ENCODE measurements around the gene NFIA.

NFIA gene

GRCh38 chr1:61207416-61207815 is 125.1 kb downstream of the NFIA start:
- no peak overlapping the region for H4K8ac ChIP-seq (ENCODE audit: low read depth, low read length)
- H3K36me3 ChIP-seq (ENCODE audit: control insufficient read depth in 1 of 2, insufficient read depth in 2 of 2, low read length in 2 of 2) = no peaks in the 10 kb centered on the region
- no peak overlapping the region for H4K91ac ChIP-seq (ENCODE audit: low read depth, low read length)
- H3K27ac ChIP-seq (ENCODE audit: low read depth, low read length) = no peak overlapping the region
- H4K12ac ChIP-seq (ENCODE audit: low read depth, low read length) = no peak overlapping the region
- H3K18ac ChIP-seq (ENCODE audit: low read length) = no peak overlapping the region
- no peak overlapping the region for H3K23ac ChIP-seq (ENCODE audit: low read length)
- DNase-seq = no peak
- H3K79me2 ChIP-seq (ENCODE audit: control insufficient read depth, insufficient read depth, low read length, poor library complexity) = no peaks in the 10 kb centered on the region
- H3K9ac ChIP-seq (ENCODE audit: low read length) = no peak overlapping the region
- H2BK12ac ChIP-seq (ENCODE audit: low read length) = no peak overlapping the region
- no peak overlapping the region for H3K4ac ChIP-seq (ENCODE audit: low read depth, low read length)
- no peak overlapping the region for H2AFZ ChIP-seq (ENCODE audit: insufficient read depth, low read length, poor library complexity)
- no peaks in the 10 kb centered on the region for H3K9me3 ChIP-seq (ENCODE audit: insufficient read depth, low read depth, low read length)
- no peak overlapping the region for H2AK5ac ChIP-seq (ENCODE audit: low read length)
- no peak overlapping the region for H3K4me2 ChIP-seq (ENCODE audit: low read length)
- no peak overlapping the region for H2BK5ac ChIP-seq (ENCODE audit: low read depth, low read length, poor library complexity)
- H3K4me1 ChIP-seq (ENCODE audit: control insufficient read depth in 1 of 2, insufficient read depth in 2 of 2, low read length in 2 of 2) = no peaks in the 10 kb centered on the region
- H2BK120ac ChIP-seq (ENCODE audit: insufficient read depth, low read length, poor library complexity) = no peak overlapping the region
- WGBS (ENCODE audit: extremely low coverage, insufficient coverage, insufficient read length) = no CpG with 5 or more reads among the region's 5 CpGs
- no peak overlapping the region for H3K4me3 ChIP-seq (ENCODE audit: low read depth, low read length)
- H3K79me1 ChIP-seq (ENCODE audit: low read length) = no peaks in the 10 kb centered on the region
- no peak overlapping the region for H3K14ac ChIP-seq (ENCODE audit: low read length)
- no peaks in the 10 kb centered on the region for H3K27me3 ChIP-seq (ENCODE audit: insufficient read depth, low read length)

GRCh38 chr1:61208172-61208571 is 125.8 kb downstream of the NFIA start:
- Histone ChIP-seq H3K9ac (ENCODE audit: low read length) (no peak overlapping the region), H3K18ac (ENCODE audit: low read length) (no peak overlapping the region), H3K27me3 (ENCODE audit: insufficient read depth, low read length) (no peaks in the 10 kb centered on the region), H3K4me3 (ENCODE audit: low read depth, low read length) (no peak overlapping the region), H4K8ac (ENCODE audit: low read depth, low read length) (no peak overlapping the region), H4K91ac (ENCODE audit: low read depth, low read length) (no peak overlapping the region), H2BK12ac (ENCODE audit: low read length) (no peak overlapping the region), H3K4me1 (ENCODE audit: control insufficient read depth in 1 of 2, insufficient read depth in 2 of 2, low read length in 2 of 2) (no peaks in the 10 kb centered on the region), H3K79me2 (ENCODE audit: control insufficient read depth, insufficient read depth, low read length, poor library complexity) (no peaks in the 10 kb centered on the region), H3K27ac (ENCODE audit: low read depth, low read length) (no peak overlapping the region), H4K12ac (ENCODE audit: low read depth, low read length) (no peak overlapping the region), H3K36me3 (ENCODE audit: control insufficient read depth in 1 of 2, insufficient read depth in 2 of 2, low read length in 2 of 2) (no peaks in the 10 kb centered on the region), H2AFZ (ENCODE audit: insufficient read depth, low read length, poor library complexity) (no peak overlapping the region), H3K9me3 (ENCODE audit: insufficient read depth, low read depth, low read length) (no peaks in the 10 kb centered on the region), H3K79me1 (ENCODE audit: low read length) (no peaks in the 10 kb centered on the region), H2AK5ac (ENCODE audit: low read length) (no peak overlapping the region), H2BK120ac (ENCODE audit: insufficient read depth, low read length, poor library complexity) (no peak overlapping the region), H3K23ac (ENCODE audit: low read length) (no peak overlapping the region), H3K4ac (ENCODE audit: low read depth, low read length) (no peak overlapping the region), H3K14ac (ENCODE audit: low read length) (no peak overlapping the region), H3K4me2 (ENCODE audit: low read length) (no peak overlapping the region), H2BK5ac (ENCODE audit: low read depth, low read length, poor library complexity) (no peak overlapping the region)
- DNase-seq = no peak

- no peak overlapping the region for H2BK12ac ChIP-seq (ENCODE audit: low read length)
- no peak overlapping the region for H3K4me2 ChIP-seq (ENCODE audit: low read length)
- DNase-seq = no peak
- H3K79me1 ChIP-seq (ENCODE audit: low read length) = no peaks in the 10 kb centered on the region
- no peak overlapping the region for H4K8ac ChIP-seq (ENCODE audit: low read depth, low read length)
- H3K4ac ChIP-seq (ENCODE audit: low read depth, low read length) = no peak overlapping the region
- no CpG with 5 or more reads among the region's 2 CpGs for WGBS (ENCODE audit: extremely low coverage, insufficient coverage, insufficient read length)
- H3K4me1 ChIP-seq (ENCODE audit: control insufficient read depth in 1 of 2, insufficient read depth in 2 of 2, low read length in 2 of 2) = no peaks in the 10 kb centered on the region
- no peak overlapping the region for H2AK5ac ChIP-seq (ENCODE audit: low read length)
- no peak overlapping the region for H3K9ac ChIP-seq (ENCODE audit: low read length)
- no peak overlapping the region for H4K12ac ChIP-seq (ENCODE audit: low read depth, low read length)
- H4K91ac ChIP-seq (ENCODE audit: low read depth, low read length) = no peak overlapping the region
- no peak overlapping the region for H3K4me3 ChIP-seq (ENCODE audit: low read depth, low read length)
- no peaks in the 10 kb centered on the region for H3K9me3 ChIP-seq (ENCODE audit: insufficient read depth, low read depth, low read length)
- no peak overlapping the region for H3K14ac ChIP-seq (ENCODE audit: low read length)
- no peak overlapping the region for H2AFZ ChIP-seq (ENCODE audit: insufficient read depth, low read length, poor library complexity)
- H3K79me2 ChIP-seq (ENCODE audit: control insufficient read depth, insufficient read depth, low read length, poor library complexity) = no peaks in the 10 kb centered on the region
- H3K27me3 ChIP-seq (ENCODE audit: insufficient read depth, low read length) = no peaks in the 10 kb centered on the region
- H3K23ac ChIP-seq (ENCODE audit: low read length) = no peak overlapping the region
- no peak overlapping the region for H3K27ac ChIP-seq (ENCODE audit: low read depth, low read length)
- no peaks in the 10 kb centered on the region for H3K36me3 ChIP-seq (ENCODE audit: control insufficient read depth in 1 of 2, insufficient read depth in 2 of 2, low read length in 2 of 2)
- no peak overlapping the region for H3K18ac ChIP-seq (ENCODE audit: low read length)
- no peak overlapping the region for H2BK5ac ChIP-seq (ENCODE audit: low read depth, low read length, poor library complexity)
- H2BK120ac ChIP-seq (ENCODE audit: insufficient read depth, low read length, poor library complexity) = no peak overlapping the region
Measured at GRCh38 chr1:61208831-61209230, 126.5 kb downstream of the NFIA start.

GRCh38 chr1:61210435-61211154 is 128.2 kb downstream of the NFIA start:
- no peak overlapping the region for H3K4me3 ChIP-seq (ENCODE audit: low read depth, low read length)
- no peak overlapping the region for H3K4ac ChIP-seq (ENCODE audit: low read depth, low read length)
- no peak overlapping the region for H2BK12ac ChIP-seq (ENCODE audit: low read length)

More at GRCh38 chr1:61210435-61211154, 128.2 kb downstream of the NFIA start:
- H3K36me3 ChIP-seq (ENCODE audit: control insufficient read depth in 1 of 2, insufficient read depth in 2 of 2, low read length in 2 of 2) = no peaks in the 10 kb centered on the region
- H3K79me1 ChIP-seq (ENCODE audit: low read length) = no peaks in the 10 kb centered on the region
- H2BK120ac ChIP-seq (ENCODE audit: insufficient read depth, low read length, poor library complexity) = no peak overlapping the region
- H2AFZ ChIP-seq (ENCODE audit: insufficient read depth, low read length, poor library complexity) = no peak overlapping the region
- H3K79me2 ChIP-seq (ENCODE audit: control insufficient read depth, insufficient read depth, low read length, poor library complexity) = no peaks in the 10 kb centered on the region
- H3K27ac ChIP-seq (ENCODE audit: low read depth, low read length) = no peak overlapping the region
- no peak overlapping the region for H4K8ac ChIP-seq (ENCODE audit: low read depth, low read length)
- no peak overlapping the region for H2AK5ac ChIP-seq (ENCODE audit: low read length)
- WGBS (ENCODE audit: extremely low coverage, insufficient coverage, insufficient read length) = no CpG with 5 or more reads among the region's 3 CpGs
- H3K18ac ChIP-seq (ENCODE audit: low read length) = no peak overlapping the region
- no peak overlapping the region for H3K14ac ChIP-seq (ENCODE audit: low read length)
- no peak overlapping the region for H3K23ac ChIP-seq (ENCODE audit: low read length)
- no peak overlapping the region for H3K4me2 ChIP-seq (ENCODE audit: low read length)
- no peak overlapping the region for H3K9ac ChIP-seq (ENCODE audit: low read length)
- H2BK5ac ChIP-seq (ENCODE audit: low read depth, low read length, poor library complexity) = no peak overlapping the region
- H4K91ac ChIP-seq (ENCODE audit: low read depth, low read length) = no peak overlapping the region
- no peak overlapping the region for H4K12ac ChIP-seq (ENCODE audit: low read depth, low read length)
- H3K4me1 ChIP-seq (ENCODE audit: control insufficient read depth in 1 of 2, insufficient read depth in 2 of 2, low read length in 2 of 2) = no peaks in the 10 kb centered on the region
- H3K27me3 ChIP-seq (ENCODE audit: insufficient read depth, low read length) = no peaks in the 10 kb centered on the region
- DNase-seq = peak in 1 of 2 donors; percentile 5
- no peaks in the 10 kb centered on the region for H3K9me3 ChIP-seq (ENCODE audit: insufficient read depth, low read depth, low read length)

Measured in trophoblast cell (in vitro differentiated cells and primary cell).